ENCODE data around the gene NFIX.

- no peak for TF ChIP-seq CTCF (IDR thresholded peaks at IDR 0.05)
- TF ChIP-seq REST (IDR thresholded peaks at IDR 0.05; ENCODE audit: insufficient read depth in 1 of 2, low read depth in 2 of 2, low read length in 1 of 2) = no peak
- no peak for TF ChIP-seq POLR2AphosphoS5 (IDR thresholded peaks at IDR 0.05; ENCODE audit: low read depth, low read length)
These were observed 94.7 kb downstream of the NFIX start for GRCh38 chr19:13089857-13090507.

All from Panc1 (cell line).